NCI-H2196 treated with DMSO at 0.1 percent for 48 hours (cell line): ENCODE measurements around the gene TSHZ3.

ENCODE experiments used
- DNase-seq: peaks from one replicate; lab custom pipeline; 2025; ENCODE audit not compliant: unreplicated experiment; lab: John Stamatoyannopoulos, UW

TSHZ3 gene, protein sequence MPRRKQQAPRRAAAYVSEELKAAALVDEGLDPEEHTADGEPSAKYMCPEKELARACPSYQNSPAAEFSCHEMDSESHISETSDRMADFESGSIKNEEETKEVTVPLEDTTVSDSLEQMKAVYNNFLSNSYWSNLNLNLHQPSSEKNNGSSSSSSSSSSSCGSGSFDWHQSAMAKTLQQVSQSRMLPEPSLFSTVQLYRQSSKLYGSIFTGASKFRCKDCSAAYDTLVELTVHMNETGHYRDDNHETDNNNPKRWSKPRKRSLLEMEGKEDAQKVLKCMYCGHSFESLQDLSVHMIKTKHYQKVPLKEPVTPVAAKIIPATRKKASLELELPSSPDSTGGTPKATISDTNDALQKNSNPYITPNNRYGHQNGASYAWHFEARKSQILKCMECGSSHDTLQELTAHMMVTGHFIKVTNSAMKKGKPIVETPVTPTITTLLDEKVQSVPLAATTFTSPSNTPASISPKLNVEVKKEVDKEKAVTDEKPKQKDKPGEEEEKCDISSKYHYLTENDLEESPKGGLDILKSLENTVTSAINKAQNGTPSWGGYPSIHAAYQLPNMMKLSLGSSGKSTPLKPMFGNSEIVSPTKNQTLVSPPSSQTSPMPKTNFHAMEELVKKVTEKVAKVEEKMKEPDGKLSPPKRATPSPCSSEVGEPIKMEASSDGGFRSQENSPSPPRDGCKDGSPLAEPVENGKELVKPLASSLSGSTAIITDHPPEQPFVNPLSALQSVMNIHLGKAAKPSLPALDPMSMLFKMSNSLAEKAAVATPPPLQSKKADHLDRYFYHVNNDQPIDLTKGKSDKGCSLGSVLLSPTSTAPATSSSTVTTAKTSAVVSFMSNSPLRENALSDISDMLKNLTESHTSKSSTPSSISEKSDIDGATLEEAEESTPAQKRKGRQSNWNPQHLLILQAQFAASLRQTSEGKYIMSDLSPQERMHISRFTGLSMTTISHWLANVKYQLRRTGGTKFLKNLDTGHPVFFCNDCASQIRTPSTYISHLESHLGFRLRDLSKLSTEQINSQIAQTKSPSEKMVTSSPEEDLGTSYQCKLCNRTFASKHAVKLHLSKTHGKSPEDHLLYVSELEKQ

GRCh38 chr19:31349160-31349881 is at the start of gene TSHZ3:
TSS of gene TSHZ3 (minus strand) at chr19:31349436. CDS start at chr19:31349219, 217 bp downstream.
- no peak for DNase-seq

GRCh38 chr19:31397308-31397707 is 48.1 kb upstream of the TSHZ3 start:
- DNase-seq = no peak

GRCh38 chr19:31392464-31392863 is 43.2 kb upstream of the TSHZ3 start:
- no peak for DNase-seq

GRCh38 chr19:31391518-31391917 is 42.3 kb upstream of the TSHZ3 start:
- DNase-seq = no peak

GRCh38 chr19:31390711-31391110 is 41.5 kb upstream of the TSHZ3 start:
- DNase-seq = no peak

DNA sequence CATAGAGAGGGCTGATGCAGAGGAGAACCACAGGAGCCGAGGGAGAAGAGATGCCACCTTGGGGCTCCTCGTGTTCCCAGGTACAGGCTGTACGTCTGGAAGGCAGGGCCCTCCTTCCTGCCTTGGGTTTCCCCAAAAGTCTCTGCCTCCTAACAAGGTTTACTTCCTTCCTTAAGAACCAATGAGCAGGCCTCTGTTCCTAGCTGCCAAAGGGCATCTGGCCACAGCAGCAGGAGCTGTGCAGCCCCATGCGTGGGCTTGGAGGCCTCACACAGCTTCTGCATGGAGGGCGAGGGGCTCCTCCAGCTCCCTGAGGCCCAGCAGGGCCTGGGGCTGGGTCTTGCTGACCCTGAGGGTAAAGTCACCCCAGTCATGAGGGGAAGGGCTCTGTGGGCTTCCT is 40.6 kb upstream of the TSHZ3 start:
- no peak for DNase-seq

- no peak for DNase-seq
These were observed 38.6 kb upstream of the TSHZ3 start for GRCh38 chr19:31387717-31388301.

- DNase-seq = peak; percentile 13
These were observed 37.6 kb upstream of the TSHZ3 start for GRCh38 chr19:31386806-31387205.

- no peak for DNase-seq
These were observed 36.5 kb upstream of the TSHZ3 start for GRCh38 chr19:31385744-31386143.

DNA sequence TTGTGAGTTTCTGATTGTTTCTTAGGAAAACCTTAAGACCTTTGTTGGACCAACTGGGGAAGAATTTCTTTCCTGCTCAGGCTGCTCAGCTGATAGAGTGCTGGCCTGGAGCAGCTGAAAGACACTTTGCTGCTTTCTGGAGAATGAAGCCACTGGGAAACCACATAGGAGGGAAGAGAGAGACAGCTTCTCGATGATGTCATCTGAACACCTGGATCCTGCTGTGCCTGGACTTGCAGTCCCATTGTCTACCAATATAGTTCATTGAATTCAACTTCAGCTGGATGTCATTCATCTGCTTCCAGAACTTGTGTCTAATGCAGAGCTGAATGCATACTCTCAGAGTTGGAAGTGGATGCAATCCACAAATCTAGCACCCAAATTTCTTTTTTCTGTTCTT is 34.3 kb upstream of the TSHZ3 start:
- no peak for DNase-seq

- no peak for DNase-seq
These were observed 31.6 kb upstream of the TSHZ3 start for GRCh38 chr19:31380854-31381253.

- DNase-seq = peak; percentile 51
These were observed 29.2 kb upstream of the TSHZ3 start for GRCh38 chr19:31378404-31378803.

GRCh38 chr19:31377736-31378135 is 28.5 kb upstream of the TSHZ3 start:
- DNase-seq = no peak

- no peak for DNase-seq
These were observed 23.1 kb upstream of the TSHZ3 start for GRCh38 chr19:31372246-31372781.

DNA sequence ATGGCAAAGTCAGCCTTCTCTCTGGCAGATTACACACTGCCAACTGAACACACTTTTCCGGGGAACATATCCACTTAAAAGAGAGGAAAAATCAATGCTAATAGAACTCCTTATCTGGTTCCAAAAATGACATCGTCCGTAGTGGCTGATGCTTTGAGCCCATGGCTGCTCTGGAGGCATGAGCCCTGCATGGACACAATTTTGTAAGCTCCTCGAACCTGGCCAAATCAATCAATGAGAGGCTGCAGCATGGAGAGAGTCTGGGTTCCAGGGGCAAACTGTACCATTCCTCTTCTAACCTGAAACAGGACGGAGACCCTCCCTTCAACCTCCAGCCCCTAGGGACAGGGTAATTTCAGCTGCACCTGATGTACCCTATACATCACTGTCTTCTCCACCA is 21.0 kb upstream of the TSHZ3 start:
- DNase-seq = no peak

- DNase-seq = no peak
These were observed 15.7 kb upstream of the TSHZ3 start for GRCh38 chr19:31364963-31365362.

GRCh38 chr19:31361728-31362127 is 12.5 kb upstream of the TSHZ3 start:
- DNase-seq = no peak

DNA sequence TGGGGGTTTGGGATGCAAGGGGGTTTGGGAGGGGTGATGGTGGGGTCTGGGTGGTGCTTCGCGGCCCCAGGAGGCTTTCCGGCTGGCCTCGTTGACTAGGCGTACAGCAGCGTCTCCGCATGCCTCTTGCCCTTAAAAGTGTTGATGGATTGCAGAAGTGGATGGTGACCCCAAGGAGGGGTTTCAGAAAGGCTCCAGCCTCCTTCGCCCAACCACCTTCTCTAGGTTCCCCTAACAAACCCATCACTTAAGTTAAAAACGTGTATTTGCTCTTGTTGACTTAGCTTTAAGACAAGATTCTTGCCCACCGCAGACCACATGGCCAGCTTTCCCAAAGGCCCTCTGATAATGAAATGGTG is 8.1 kb upstream of the TSHZ3 start:
- no peak for DNase-seq

DNA sequence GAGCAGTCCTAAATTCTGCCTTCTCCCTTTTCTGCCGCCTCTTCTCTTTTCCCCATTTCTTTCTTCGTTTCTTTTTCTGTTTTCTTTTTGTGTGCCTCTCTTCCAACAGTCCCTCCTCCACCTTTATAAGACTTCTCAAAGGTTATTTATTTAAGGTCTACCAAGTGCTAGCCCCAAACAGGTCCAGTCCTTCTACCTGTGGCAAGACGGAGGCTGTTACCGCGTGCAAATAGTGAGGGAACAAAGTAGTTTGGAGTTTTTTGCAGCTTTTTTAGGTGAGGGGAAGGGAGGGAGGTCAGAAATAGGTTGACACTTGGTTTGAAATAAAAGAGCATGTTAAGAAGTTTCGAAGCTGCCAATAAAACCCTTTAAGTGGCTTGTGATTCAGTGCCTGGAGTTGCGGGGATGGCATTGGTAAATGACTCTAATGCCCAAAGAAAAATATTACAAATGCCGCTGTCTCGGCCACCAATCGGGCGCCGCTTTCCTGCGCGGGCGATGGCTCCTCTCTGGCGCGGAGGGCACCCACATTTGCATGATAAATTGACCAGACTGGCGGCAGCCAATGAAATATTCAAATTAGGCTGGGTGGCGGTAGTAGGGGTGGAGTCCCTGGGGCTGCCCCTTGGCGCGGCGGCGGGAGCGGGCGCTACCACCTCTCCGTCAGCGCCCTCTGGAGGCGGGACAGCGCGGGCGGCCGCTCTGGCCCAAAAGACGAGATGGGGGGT is 7.5 kb upstream of the TSHZ3 start:
- DNase-seq = no peak
